ENCODE measurements around the gene MEG3. TPM values are rescaled to one million over a fixed set of nuclear protein-coding genes. Genes with fewer than 3 reads are reported as not detected.

MEG3 gene
- polyA plus RNA-seq, 1 donor from 2014 or later: not detected

DNA sequence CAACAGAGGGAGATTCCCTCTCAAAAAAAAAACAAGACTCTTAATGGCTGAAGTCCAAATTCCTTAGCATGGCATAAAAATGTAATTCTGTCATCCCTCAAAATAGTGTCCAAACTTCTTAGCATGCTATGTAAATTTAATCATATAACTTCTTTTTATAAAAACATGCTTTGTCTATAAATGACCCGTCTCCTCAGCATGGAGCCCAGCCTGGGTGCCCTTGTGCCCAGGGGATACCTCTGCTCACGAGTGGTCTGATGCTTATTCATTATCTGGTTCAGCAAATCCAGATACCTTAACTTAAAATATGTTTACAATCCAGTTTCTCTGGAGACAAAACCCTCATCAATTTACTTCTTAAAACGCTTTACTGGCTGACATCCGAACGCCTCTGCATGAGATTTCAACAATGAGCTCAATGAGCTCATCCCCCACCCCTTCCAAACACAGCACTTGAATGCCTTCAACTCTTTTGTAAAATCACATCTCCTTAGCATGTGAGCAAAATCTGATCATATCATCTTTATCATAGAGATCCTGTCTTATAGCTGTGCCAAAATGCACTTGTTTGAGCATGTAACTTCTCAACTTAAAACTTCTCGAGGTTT is 61.9 kb downstream of the MEG3 start:
- Histone ChIP-seq H3K79me2 (replicated peaks; ENCODE audit: insufficient read depth, low read length) (no peaks in the 10 kb centered on the region), H3K9me2 (ENCODE audit: insufficient read depth, low read length) (no peaks in the 10 kb centered on the region), H3K4me2 (ENCODE audit: low read length) (no peak overlapping the region), H3K9me3 (ENCODE audit: low read length) (no peaks in the 10 kb centered on the region), H3K27ac (ENCODE audit: low read length) (no peak overlapping the region), H3K9ac (ENCODE audit: low read length) (no peak overlapping the region), H3K36me3 (ENCODE audit: insufficient read depth, low read length) (no peaks in the 10 kb centered on the region), H2AFZ (ENCODE audit: low read depth, low read length) (no peak overlapping the region), H3K4me3 (ENCODE audit: low read length) (no peak overlapping the region), H3F3A (ENCODE audit: insufficient read depth, low read length, poor library complexity, severe bottlenecking) (no peaks in the 10 kb centered on the region), H3K27me3 (ENCODE audit: insufficient read depth, low read depth, low read length) (no peaks in the 10 kb centered on the region), H4K20me1 (ENCODE audit: insufficient read depth) (no peaks in the 10 kb centered on the region)
- TF ChIP-seq MXI1 (conservative IDR thresholded peaks at IDR 0.05; ENCODE audit: poor library complexity, severe bottlenecking) (no peak), EZH2 (IDR thresholded peaks at IDR 0.05; ENCODE audit: borderline replicate concordance, insufficient read depth, low read length, poor library complexity, severe bottlenecking) (no peak), SMC3 (conservative IDR thresholded peaks at IDR 0.05; ENCODE audit: poor library complexity) (no peak), RAD21 (conservative IDR thresholded peaks at IDR 0.05) (no peak), CTCF (IDR thresholded peaks at IDR 0.05; ENCODE audit: poor library complexity, severe bottlenecking) (no peak), EP300 (conservative IDR thresholded peaks at IDR 0.05; ENCODE audit: poor library complexity, severe bottlenecking) (no peak), POLR2AphosphoS5 (IDR thresholded peaks at IDR 0.05) (no peak), TAF1 (IDR thresholded peaks at IDR 0.05; ENCODE audit: low read depth) (no peak)
- TF ChIP-seq, protein P1, sequence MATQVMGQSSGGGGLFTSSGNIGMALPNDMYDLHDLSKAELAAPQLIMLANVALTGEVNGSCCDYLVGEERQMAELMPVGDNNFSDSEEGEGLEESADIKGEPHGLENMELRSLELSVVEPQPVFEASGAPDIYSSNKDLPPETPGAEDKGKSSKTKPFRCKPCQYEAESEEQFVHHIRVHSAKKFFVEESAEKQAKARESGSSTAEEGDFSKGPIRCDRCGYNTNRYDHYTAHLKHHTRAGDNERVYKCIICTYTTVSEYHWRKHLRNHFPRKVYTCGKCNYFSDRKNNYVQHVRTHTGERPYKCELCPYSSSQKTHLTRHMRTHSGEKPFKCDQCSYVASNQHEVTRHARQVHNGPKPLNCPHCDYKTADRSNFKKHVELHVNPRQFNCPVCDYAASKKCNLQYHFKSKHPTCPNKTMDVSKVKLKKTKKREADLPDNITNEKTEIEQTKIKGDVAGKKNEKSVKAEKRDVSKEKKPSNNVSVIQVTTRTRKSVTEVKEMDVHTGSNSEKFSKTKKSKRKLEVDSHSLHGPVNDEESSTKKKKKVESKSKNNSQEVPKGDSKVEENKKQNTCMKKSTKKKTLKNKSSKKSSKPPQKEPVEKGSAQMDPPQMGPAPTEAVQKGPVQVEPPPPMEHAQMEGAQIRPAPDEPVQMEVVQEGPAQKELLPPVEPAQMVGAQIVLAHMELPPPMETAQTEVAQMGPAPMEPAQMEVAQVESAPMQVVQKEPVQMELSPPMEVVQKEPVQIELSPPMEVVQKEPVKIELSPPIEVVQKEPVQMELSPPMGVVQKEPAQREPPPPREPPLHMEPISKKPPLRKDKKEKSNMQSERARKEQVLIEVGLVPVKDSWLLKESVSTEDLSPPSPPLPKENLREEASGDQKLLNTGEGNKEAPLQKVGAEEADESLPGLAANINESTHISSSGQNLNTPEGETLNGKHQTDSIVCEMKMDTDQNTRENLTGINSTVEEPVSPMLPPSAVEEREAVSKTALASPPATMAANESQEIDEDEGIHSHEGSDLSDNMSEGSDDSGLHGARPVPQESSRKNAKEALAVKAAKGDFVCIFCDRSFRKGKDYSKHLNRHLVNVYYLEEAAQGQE (IDR thresholded peaks at IDR 0.05; ENCODE audit: borderline replicate concordance): no peak

GRCh38 chr14:100888789-100889315 is 62.9 kb downstream of the MEG3 start:
- no peak overlapping the region for H2AFZ ChIP-seq (ENCODE audit: low read depth, low read length)
- no peaks in the 10 kb centered on the region for H3K9me3 ChIP-seq (ENCODE audit: low read length)
- H3K27me3 ChIP-seq (ENCODE audit: insufficient read depth, low read depth, low read length): no peaks in the 10 kb centered on the region
- no peaks in the 10 kb centered on the region for H4K20me1 ChIP-seq (ENCODE audit: insufficient read depth)
- no peaks in the 10 kb centered on the region for H3F3A ChIP-seq (ENCODE audit: insufficient read depth, low read length, poor library complexity, severe bottlenecking)
- H3K9ac ChIP-seq (ENCODE audit: low read length): no peak overlapping the region
- no peaks in the 10 kb centered on the region for H3K36me3 ChIP-seq (ENCODE audit: insufficient read depth, low read length)
- H3K79me2 ChIP-seq (replicated peaks; ENCODE audit: insufficient read depth, low read length): no peaks in the 10 kb centered on the region
- H3K4me3 ChIP-seq (ENCODE audit: low read length): no peak overlapping the region
- H3K4me2 ChIP-seq (ENCODE audit: low read length): no peak overlapping the region
- H3K27ac ChIP-seq (ENCODE audit: low read length): no peak overlapping the region
- TF ChIP-seq SMC3 (conservative IDR thresholded peaks at IDR 0.05; ENCODE audit: poor library complexity) (no peak), CTCF (IDR thresholded peaks at IDR 0.05; ENCODE audit: poor library complexity, severe bottlenecking) (no peak), RAD21 (conservative IDR thresholded peaks at IDR 0.05) (no peak), POLR2AphosphoS5 (IDR thresholded peaks at IDR 0.05) (no peak), EZH2 (IDR thresholded peaks at IDR 0.05; ENCODE audit: borderline replicate concordance, insufficient read depth, low read length, poor library complexity, severe bottlenecking) (no peak), MXI1 (conservative IDR thresholded peaks at IDR 0.05; ENCODE audit: poor library complexity, severe bottlenecking) (no peak), EP300 (conservative IDR thresholded peaks at IDR 0.05; ENCODE audit: poor library complexity, severe bottlenecking) (no peak), TAF1 (IDR thresholded peaks at IDR 0.05; ENCODE audit: low read depth) (no peak)
- TF ChIP-seq, protein P1 (IDR thresholded peaks at IDR 0.05; ENCODE audit: borderline replicate concordance): no peak
- no peaks in the 10 kb centered on the region for H3K9me2 ChIP-seq (ENCODE audit: insufficient read depth, low read length)

Measured in neural cell (in vitro differentiated cells).